SKM-1 treated with dmso at 0.1 percent for 144 hours (cell line): ENCODE results near the gene LDLRAD3.
"Not testable (repeated sequence)": the region's sequence is repeated elsewhere in the genome, so short reads cannot be mapped to it uniquely, and the experiment has no call there.

ENCODE experiments used
- DNase-seq: peaks from one replicate; lab custom pipeline; 2025; ENCODE audit not compliant: unreplicated experiment; lab: John Stamatoyannopoulos, UW

LDLRAD3 gene, protein sequence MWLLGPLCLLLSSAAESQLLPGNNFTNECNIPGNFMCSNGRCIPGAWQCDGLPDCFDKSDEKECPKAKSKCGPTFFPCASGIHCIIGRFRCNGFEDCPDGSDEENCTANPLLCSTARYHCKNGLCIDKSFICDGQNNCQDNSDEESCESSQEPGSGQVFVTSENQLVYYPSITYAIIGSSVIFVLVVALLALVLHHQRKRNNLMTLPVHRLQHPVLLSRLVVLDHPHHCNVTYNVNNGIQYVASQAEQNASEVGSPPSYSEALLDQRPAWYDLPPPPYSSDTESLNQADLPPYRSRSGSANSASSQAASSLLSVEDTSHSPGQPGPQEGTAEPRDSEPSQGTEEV

GRCh38 chr11:35943713-35944502, at the start of gene LDLRAD3:
LDLRAD3 (plus strand) TSS chr11:35944062; CDS start chr11:35944099, 37 bp downstream.
- peak; percentile 68 for DNase-seq

DNA sequence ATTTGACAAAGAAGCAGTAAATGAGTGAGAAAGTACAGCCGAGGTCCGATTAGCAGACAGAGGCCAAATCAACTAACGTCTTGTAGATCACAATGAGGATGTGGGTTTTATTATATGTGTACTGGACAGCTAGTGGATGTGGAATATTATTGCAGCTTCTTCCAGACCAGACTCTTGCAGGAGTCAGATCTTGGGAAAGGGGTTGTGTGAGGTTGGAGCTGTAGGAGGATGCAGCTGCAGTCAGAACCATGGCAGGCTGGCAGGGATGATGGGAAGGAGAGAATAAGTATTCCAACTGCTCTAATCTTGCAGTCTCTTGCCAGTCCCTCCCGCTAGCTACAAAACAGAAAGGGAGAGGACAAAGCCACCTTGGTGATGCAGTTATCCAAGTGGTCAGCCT, 46.8 kb upstream of the LDLRAD3 start:
- DNase-seq: no peak

DNA sequence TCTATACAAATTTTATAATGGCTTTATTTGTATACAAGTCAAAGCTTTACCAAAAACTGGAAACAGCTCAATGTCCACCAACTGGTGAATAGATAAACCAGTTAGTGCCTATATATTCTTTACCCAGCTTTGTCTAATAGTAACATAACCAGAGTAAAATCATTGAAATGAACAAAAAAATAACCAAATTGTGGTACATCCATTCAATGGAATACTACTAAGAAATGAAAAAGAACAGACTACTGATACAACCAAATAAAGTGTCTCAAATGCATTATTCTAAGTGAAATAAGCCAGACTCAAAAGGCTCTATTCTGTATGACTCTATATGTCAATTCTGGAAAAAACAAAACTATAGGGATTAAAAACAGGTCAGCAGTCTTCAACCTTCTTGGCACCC, 40.9 kb upstream of the LDLRAD3 start:
- no peak for DNase-seq

- no peak for DNase-seq
These were observed 38.1 kb upstream of the LDLRAD3 start for GRCh38 chr11:35905646-35906276.

DNA sequence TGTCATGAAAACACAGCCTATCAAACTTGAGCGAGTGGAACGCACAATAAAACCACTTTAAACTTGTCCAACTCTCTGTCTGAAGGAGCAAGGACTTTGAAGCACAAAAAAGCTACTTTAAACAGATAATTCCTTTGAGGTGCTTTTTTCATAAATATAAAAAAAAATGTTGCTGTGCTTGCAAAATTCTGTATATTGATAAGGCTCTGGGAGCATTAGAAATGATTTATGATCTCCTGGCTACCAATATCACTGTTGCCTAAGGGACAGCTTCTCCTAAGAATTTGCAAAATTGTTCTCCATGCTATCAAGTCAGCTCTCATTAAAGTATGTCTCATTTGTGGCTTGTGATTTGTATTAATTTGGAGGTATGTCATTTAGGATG, 37.6 kb upstream of the LDLRAD3 start:
- no peak for DNase-seq

GRCh38 chr11:35906681-35907080, 37.2 kb upstream of the LDLRAD3 start:
- DNase-seq: no peak

- no peak for DNase-seq
These were observed 36.0 kb upstream of the LDLRAD3 start for GRCh38 chr11:35907648-35908431.

- not testable (repeated sequence) for DNase-seq
These were observed 35.5 kb upstream of the LDLRAD3 start for GRCh38 chr11:35908432-35908771.

DNA sequence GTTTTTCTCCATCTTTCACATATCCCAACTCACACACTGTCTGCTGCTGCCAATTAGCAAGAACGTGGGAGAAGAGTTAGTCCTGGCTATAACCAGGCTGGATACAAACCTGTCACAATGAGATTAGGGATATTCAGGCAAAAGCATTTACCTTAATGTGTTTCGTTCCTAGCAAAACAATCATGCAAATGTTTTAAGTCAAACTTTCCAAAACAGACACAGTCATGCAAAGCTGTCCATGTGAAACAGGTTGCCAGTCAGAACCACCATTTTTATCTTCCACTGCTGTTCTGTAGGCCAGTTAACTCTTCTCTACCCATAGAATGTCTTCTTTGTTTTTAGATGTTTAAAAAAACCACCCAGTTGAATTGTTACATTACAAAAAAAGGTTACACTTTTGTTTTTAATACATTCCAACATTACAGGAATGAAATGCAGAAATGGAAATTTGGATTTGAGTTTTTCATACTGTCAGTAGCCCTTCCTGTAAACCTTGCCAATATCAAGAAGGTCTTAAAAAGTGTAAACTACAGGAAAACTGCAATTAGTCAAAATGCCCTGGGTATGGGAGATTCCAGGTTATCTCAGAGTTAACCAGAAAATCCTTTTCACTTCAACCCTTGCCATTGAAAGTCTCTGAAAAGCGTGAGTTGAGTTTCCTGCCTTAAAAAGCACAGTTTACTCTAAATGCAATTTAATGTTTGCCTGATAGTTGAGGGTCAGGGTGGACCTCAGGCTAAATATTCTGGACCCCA, 34.2 kb upstream of the LDLRAD3 start:
- DNase-seq: no peak

DNA sequence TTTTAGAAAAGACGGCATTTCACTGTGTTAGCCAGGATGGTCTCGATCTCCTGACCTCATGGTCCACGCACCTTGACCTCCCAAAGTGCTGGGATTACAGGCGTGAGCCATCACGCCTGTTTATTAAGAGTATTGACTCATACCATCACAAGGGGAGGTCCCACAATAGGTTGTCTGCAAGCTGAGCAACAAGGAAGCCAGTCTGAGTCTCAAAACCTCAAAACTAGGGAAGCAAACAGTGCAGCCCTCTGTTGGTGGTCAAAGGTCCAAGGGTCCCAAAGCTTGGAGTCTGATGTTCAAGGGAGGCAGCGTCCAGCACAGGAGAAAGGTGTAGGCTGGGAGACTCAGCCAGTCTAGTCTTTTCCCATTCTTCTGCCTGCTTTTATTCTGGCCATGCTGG, 32.8 kb upstream of the LDLRAD3 start:
- DNase-seq: no peak

DNA sequence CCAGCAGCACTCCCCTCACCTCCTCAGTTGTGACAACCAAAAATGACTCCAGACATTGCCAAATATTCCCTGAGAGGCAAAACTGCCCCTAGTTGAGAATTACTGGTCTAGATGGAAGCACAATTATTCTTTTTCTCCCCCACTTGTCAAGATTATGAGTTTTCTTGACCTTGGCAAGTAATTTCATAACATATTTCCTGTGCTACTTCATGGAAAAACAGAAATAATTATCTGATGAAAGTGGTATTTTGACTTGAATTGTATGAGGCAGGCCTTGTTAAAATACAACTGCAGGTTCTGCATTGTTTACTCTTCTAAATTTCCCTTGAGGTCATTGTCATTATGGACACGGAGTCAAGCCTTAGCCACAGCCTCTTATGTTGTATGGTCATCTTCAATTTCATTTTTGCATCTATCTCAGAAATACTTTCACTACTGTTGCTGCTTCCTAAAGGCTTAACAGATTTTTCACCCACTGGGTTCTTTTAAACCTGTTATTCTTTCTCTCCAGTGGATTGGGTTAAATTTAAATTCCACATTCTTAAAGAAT, 32.2 kb upstream of the LDLRAD3 start:
- no peak for DNase-seq

GRCh38 chr11:35912436-35912835, 31.4 kb upstream of the LDLRAD3 start:
- not testable (repeated sequence) for DNase-seq

DNA sequence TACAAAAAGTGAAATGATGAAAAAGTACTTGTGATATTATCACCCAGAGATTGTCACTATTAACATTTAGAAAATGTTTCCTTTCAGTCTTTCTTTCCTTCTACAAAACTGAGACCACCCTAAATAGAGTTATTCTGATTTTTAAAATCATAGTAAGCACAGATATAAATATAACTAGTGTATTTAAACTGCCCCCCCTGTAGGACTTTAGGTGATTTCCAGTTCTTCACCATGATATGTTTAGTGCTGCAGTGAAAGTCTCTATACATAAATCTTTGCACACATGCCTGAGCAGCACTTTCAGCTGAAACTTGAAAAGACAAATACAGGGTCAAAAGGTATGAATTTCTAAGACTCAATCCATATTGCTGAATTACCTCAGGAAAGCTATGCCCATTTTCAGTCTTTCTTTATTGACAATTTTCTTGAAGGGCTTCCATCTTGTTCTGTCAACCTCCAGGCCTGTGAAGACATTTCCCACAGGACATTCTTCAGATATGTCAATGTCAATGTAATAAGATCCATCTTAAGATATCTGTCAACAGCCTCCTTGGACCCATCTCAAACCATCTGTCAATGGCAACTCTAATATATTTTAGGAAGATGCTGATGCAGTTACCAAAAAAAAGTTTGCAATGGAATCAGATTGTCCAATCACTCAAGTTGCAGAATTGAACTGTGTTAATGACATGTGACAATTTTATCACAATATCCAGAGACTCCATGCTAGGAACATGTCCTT, 30.8 kb upstream of the LDLRAD3 start:
- no peak for DNase-seq

- DNase-seq: no peak
These were observed 29.0 kb upstream of the LDLRAD3 start for GRCh38 chr11:35914816-35915215.

DNA sequence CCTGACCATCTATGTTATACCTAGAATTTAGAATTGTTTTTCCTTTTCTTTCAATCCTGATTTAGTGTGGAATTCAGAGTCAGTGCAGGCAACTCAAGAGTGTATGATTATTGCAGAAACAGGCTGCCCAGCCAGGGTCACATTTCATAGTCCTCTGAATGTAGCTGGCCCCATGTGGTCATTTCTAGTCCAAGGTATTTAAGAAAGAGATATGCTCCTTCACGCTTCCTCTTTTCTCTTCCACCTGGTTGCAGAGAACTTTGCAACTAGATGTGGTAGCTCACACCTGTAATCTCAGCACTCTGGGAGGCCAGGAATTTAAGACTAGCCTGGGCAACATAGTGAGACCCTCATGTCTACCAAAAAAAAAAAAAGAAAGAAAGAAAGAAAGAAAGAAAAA, 27.6 kb upstream of the LDLRAD3 start:
- no peak for DNase-seq

DNA sequence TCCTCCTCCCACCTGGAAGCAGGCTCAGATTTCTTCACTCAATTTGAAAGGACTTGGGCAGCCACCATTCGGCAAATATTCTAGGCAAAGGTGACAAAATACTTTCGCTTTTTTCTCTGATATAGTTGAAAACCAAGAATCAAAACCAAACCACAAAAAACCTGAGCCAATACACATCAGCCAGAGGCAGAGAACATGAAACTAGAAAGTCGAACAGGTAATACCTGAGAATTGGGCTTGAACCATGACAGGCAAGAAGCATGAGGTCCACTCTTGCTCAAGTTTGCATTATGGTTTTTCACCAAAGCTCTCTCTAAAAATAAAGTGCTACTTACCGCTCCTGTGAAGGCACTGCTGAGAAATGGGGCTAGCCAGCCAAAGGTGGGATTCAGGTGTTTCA, 26.2 kb upstream of the LDLRAD3 start:
- no peak for DNase-seq

DNA sequence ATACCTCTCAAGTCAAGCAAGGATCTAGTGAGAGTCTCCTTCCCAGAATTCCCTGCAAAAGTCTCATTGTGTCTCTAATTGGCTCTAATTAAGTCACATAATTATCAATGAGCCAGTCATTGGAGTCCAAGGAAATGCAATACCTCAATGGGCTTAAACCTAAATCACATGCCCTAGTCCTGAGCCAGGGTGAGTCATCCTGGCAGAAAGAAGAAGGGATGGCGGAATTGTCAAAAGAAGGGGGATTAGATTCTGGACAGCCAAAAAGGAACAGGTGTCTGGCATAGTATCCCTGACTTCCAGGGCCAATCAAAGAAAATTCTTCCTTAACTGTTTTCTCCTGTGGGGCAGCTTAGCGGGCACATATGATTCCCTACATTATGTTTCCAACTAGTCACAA, 25.1 kb upstream of the LDLRAD3 start:
- no peak for DNase-seq

- no peak for DNase-seq
These were observed 24.6 kb upstream of the LDLRAD3 start for GRCh38 chr11:35919244-35919643.

- peak; percentile 23 for DNase-seq
These were observed 20.4 kb upstream of the LDLRAD3 start for GRCh38 chr11:35923452-35923851.

- DNase-seq: no peak
These were observed 19.1 kb upstream of the LDLRAD3 start for GRCh38 chr11:35924811-35925210.
